ENCODE data around the gene POGLUT2. TPM values are rescaled to one million over a fixed set of nuclear protein-coding genes. Genes with fewer than 3 reads are reported as not detected.

Gene POGLUT2
- total RNA-seq, 2 donors from 2014 or later, result 3.9 to 4.4 TPM

DNA sequence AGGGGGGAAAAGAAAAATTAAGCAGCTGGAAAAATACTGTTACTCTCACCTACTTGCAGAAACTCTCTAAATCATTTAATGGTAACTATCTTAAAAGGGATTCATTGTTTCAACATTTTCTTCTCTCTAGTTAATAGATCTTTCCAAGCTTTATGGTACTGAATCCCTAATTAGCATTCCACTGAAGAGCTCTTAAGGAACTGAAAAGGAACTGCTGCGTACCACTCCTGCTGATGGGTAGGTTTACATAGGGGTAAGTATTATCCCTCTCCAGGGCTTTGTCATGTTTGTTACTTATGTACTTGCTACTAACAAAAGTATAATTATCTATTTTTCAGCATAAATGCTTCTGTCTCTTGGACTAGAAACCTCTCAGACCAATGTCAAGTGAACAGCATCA lies 37.7 kb downstream of the POGLUT2 start:
- Histone ChIP-seq H3K27me3 (no peaks in the 10 kb centered on the region), H3K4me1 (no peaks in the 10 kb centered on the region), H3K27ac (no peak overlapping the region), H3K36me3 (no peaks in the 10 kb centered on the region), H3K4me3 (no peak overlapping the region), H3K9me3 (no peaks in the 10 kb centered on the region)
- no peak for DNase-seq (ENCODE audit: low spot score)
- TF ChIP-seq, protein P1, sequence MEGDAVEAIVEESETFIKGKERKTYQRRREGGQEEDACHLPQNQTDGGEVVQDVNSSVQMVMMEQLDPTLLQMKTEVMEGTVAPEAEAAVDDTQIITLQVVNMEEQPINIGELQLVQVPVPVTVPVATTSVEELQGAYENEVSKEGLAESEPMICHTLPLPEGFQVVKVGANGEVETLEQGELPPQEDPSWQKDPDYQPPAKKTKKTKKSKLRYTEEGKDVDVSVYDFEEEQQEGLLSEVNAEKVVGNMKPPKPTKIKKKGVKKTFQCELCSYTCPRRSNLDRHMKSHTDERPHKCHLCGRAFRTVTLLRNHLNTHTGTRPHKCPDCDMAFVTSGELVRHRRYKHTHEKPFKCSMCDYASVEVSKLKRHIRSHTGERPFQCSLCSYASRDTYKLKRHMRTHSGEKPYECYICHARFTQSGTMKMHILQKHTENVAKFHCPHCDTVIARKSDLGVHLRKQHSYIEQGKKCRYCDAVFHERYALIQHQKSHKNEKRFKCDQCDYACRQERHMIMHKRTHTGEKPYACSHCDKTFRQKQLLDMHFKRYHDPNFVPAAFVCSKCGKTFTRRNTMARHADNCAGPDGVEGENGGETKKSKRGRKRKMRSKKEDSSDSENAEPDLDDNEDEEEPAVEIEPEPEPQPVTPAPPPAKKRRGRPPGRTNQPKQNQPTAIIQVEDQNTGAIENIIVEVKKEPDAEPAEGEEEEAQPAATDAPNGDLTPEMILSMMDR (IDR thresholded peaks at IDR 0.05), result no peak

DNA sequence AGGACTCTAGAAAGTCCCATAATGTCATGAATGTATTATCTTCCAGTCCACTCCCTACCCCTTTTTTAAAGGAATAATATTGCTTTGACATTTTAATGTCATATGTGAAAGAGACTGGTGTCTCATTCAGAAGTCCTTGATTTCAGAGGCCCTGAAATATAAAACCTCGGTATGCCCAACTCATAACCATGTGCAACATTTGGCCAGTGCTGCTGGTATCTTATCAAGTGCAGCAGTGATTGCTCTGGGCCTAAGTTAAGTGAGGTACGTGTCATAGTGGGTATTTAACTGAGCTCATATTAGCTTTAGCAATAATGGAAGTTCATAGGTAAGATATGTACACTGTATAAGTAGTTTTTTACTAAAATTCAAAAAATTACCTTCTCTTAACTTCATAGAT lies 39.9 kb downstream of the POGLUT2 start:
- Histone ChIP-seq H3K9me3 (no peaks in the 10 kb centered on the region), H3K4me3 (no peak overlapping the region), H3K27ac (no peak overlapping the region), H3K36me3 (no peaks in the 10 kb centered on the region), H3K27me3 (no peaks in the 10 kb centered on the region), H3K4me1 (no peaks in the 10 kb centered on the region)
- no peak for DNase-seq (ENCODE audit: low spot score)
- TF ChIP-seq, protein P1 (IDR thresholded peaks at IDR 0.05), result no peak

DNA sequence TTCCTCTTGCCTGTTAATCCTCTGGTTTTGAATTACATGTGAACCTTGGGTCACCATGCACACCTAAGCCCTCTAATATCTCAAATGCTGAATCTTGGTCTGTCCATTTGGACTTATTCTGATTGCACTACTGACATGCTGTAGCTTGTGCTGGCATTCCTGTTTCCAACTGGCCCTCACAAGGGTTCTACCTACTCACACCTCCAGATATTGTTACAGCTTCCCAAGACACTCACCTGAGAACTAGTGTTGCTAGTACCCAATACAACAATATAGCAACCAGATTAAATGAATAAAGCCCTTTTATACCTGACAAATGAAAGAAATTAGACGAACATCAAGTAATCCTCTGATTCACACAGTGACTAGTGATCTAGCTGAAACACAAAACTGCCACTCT lies 41.8 kb downstream of the POGLUT2 start:
- TF ChIP-seq, protein P1 (IDR thresholded peaks at IDR 0.05), result no peak
- no peak for DNase-seq (ENCODE audit: low spot score)

DNA sequence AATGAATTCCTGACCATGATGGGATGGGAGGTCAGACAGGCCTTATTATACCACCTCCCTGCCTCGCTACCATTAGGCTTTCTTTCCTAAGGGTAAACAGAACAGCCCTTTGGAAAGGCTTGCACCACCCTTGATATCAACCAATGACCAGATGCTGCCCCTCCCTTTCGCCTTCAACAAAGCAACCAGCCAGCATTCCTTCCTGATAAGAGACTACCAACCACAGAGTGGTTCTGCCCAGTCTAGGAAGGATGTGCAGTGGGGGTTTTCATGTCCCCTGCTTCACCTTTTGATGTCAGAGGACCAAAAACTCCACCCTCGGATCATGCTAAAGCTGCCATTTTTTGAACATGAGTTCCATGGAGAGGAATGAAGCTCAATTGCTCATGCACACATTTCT lies 46.9 kb downstream of the POGLUT2 start:
- Histone ChIP-seq H3K9me3 (no peaks in the 10 kb centered on the region), H3K27me3 (no peaks in the 10 kb centered on the region), H3K4me1 (no peaks in the 10 kb centered on the region), H3K36me3 (no peaks in the 10 kb centered on the region), H3K4me3 (no peak overlapping the region), H3K27ac (no peak overlapping the region)
- DNase-seq (ENCODE audit: low spot score), result no peak
- TF ChIP-seq, protein P1 (IDR thresholded peaks at IDR 0.05), result no peak

More for the DNA sequence above, 41.8 kb downstream of the POGLUT2 start:
- H3K9me3 ChIP-seq, result no peaks in the 10 kb centered on the region
- no peak overlapping the region for H3K4me3 ChIP-seq
- no peaks in the 10 kb centered on the region for H3K27me3 ChIP-seq
- no peaks in the 10 kb centered on the region for H3K36me3 ChIP-seq
- no peak overlapping the region for H3K27ac ChIP-seq
- H3K4me1 ChIP-seq, result no peaks in the 10 kb centered on the region

DNA sequence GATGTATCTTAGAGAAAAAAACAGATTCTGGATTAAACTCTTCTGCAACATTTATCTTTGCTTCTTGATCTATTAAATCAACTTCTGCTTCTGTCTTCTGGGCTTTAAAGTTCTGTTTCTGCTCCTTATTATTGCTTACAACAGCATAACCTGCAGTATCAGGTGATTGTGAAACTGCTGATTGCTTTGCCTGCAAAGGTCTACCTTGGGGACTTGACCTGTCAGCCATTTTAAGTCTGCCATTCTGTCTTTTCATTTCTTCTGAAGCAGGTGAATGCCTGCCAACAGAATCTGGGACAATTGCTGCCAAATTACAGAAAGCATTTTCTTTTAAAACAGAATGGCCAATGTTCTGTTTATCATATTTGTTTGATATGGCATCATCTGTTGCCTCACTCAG lies 56.3 kb downstream of the POGLUT2 start:
- no peaks in the 10 kb centered on the region for H3K4me1 ChIP-seq

DNA sequence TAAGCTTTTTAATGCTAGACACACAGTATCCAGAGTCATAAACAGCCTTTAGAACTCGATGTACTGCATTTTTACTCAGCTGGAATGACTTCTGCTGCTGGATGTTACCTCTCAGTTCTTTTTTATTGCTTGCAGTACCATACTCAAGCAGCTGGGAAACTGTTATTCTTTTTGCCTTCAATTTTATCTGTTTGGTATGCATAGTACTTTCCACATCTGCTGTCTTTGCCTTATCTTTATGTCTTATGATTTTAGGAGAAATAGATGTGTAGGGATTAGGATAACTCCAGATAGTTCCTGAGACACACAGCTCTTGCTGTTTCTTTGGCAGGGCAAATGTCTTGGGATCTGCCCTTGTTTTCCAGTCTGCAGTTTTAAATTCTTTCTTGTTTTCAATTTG lies 56.7 kb downstream of the POGLUT2 start:
- peaks cover 5 to 19% of the 10 kb centered on the region in 2 donors for H3K9me3 ChIP-seq
- H3K36me3 ChIP-seq, result no peaks in the 10 kb centered on the region
- no peak overlapping the region for H3K4me3 ChIP-seq
- DNase-seq (ENCODE audit: low spot score), result no peak
- no peaks in the 10 kb centered on the region for H3K4me1 ChIP-seq
- no peak overlapping the region for H3K27ac ChIP-seq
- H3K27me3 ChIP-seq, result no peaks in the 10 kb centered on the region
- TF ChIP-seq, protein P1 (IDR thresholded peaks at IDR 0.05), result no peak

More for the DNA sequence above, 56.3 kb downstream of the POGLUT2 start:
- Histone ChIP-seq H3K27me3 (no peaks in the 10 kb centered on the region), H3K36me3 (no peaks in the 10 kb centered on the region), H3K27ac (no peak overlapping the region), H3K4me3 (no peak overlapping the region), H3K9me3 (peaks cover 5 to 19% of the 10 kb centered on the region in 2 donors)
- TF ChIP-seq, protein P1 (IDR thresholded peaks at IDR 0.05), result no peak
- no peak for DNase-seq (ENCODE audit: low spot score)
